IMR-90 (cell line): Measurements from ENCODE around the gene SS18L1.

ENCODE experiments used
- CEBPB ChIP-seq: IDR thresholded peaks from 2 replicates; pipeline ENCODE4 v1.6.1; 2012; ENCODE audit warnings: low read depth, low read length, improper control_type of control experiment
- CTCF ChIP-seq: conservative IDR thresholded peaks from 2 replicates; pipeline ENCODE4 v1.5.1; 2012; ENCODE audit warnings: mild to moderate bottlenecking, low read depth, low read length, improper control_type of control experiment

- no peak for TF ChIP-seq CTCF
- TF ChIP-seq CEBPB: no peak
These were observed 49.8 kb downstream of the SS18L1 start for GRCh38 chr20:62193079-62194025.
